Head of caudate nucleus (tissue), 42 donors: ENCODE results near the gene SPTBN2.
"Not testable (repeated sequence)": the region's sequence is repeated elsewhere in the genome, so short reads cannot be mapped to it uniquely, and the experiment has no call there.

Source experiments
- DNase-seq, 42 donors: peaks; one replicate each; pipeline versions ENCODE4 v3.0.0 to v3.0.0-alpha.2; 2020 to 2021; ENCODE audit warnings: mixed read lengths in 7 of 42
- intact Hi-C: fragments of 100-400 bp; cut with DNase I; formaldehyde crosslinking; loops from one replicate; pipeline ENCODE4 v1.15.0; 2022

Gene SPTBN2

GRCh38 chr11:66727282-66728037, 1.6 kb downstream of the SPTBN2 start:
- intact Hi-C loops = no loop called here
- DNase-seq = peak in 27 of 42 donors; percentile 8 to 67 (median 37)

- intact Hi-C loops = no loop called here
- DNase-seq = no peak
Measured at GRCh38 chr11:66725647-66726046, 3.4 kb downstream of the SPTBN2 start.

- no peak for DNase-seq
- intact Hi-C loops = no loop called here
Measured at GRCh38 chr11:66725114-66725513, 3.9 kb downstream of the SPTBN2 start.

- intact Hi-C loops, DNase-seq: not testable (repeated sequence)
Measured at GRCh38 chr11:66724167-66724566, 4.8 kb downstream of the SPTBN2 start.

GRCh38 chr11:66723693-66724092, 5.3 kb downstream of the SPTBN2 start:
- DNase-seq = no peak
- intact Hi-C loops = no loop called here

GRCh38 chr11:66722745-66723651, 6.0 kb downstream of the SPTBN2 start:
- no peak for DNase-seq
- intact Hi-C loops = no loop called here

- intact Hi-C loops = no loop called here
- DNase-seq = no peak
Measured at GRCh38 chr11:66721939-66722338, 7.1 kb downstream of the SPTBN2 start.

- intact Hi-C loops = no loop called here
- DNase-seq = no peak
Measured at GRCh38 chr11:66720899-66721470, 8.0 kb downstream of the SPTBN2 start.

- DNase-seq = peak in 38 of 42 donors; percentile 27 to 86 (median 56)
- intact Hi-C loops = no loop called here
Measured at GRCh38 chr11:66720223-66720898, 8.7 kb downstream of the SPTBN2 start.

- intact Hi-C loops = no loop called here
- no peak for DNase-seq
Measured at GRCh38 chr11:66719111-66719872, 9.7 kb downstream of the SPTBN2 start.

- intact Hi-C loops = no loop called here
- DNase-seq = peak in 1 of 42 donors; percentile 16
Measured at GRCh38 chr11:66718320-66718971, 10.6 kb downstream of the SPTBN2 start.

- intact Hi-C loops = no loop called here
- no peak for DNase-seq
Measured at GRCh38 chr11:66717925-66718319, 11.1 kb downstream of the SPTBN2 start.

- no peak for DNase-seq
- intact Hi-C loops = no loop called here
Measured at GRCh38 chr11:66716996-66717395, 12.0 kb downstream of the SPTBN2 start.

- intact Hi-C loops = no loop called here
- DNase-seq = no peak
Measured at GRCh38 chr11:66715346-66716085, 13.5 kb downstream of the SPTBN2 start.

GRCh38 chr11:66713746-66714480, 15.1 kb downstream of the SPTBN2 start:
- intact Hi-C loops = no loop called here
- DNase-seq = peak in 5 of 42 donors; percentile 30 to 54 (median 38)

GRCh38 chr11:66710384-66710930, 18.6 kb downstream of the SPTBN2 start:
- intact Hi-C loops = no loop called here
- peak in 29 of 42 donors; percentile 18 to 82 (median 46) for DNase-seq
